K562 (cell line): ENCODE measurements around the gene ADAMTS14. TPM values are rescaled to one million over a fixed set of nuclear protein-coding genes. Genes with fewer than 3 reads are reported as not detected.

Experiments
- ATAC-seq: fragments of 200-7000 bp; cut with Tn5 transposase; 3 replicates; pipeline ENCODE4 v1.9.1; 2020; ENCODE audit warnings: moderate library complexity
- BruUV-seq: library from RNA; stranded (reverse); fragments of 400-500 nt; replicated peaks from 2 replicates; lab custom pipeline; 2021; lab: Mats Ljungman, UMichigan
- CTCF ChIA-PET: fragments of 300-600 bp; formaldehyde crosslinking; extraction: SDS; loops from one replicate; lab custom pipeline; 2021; ENCODE audit warnings: low intra/inter-chr PET ratio; lab: Yijun Ruan, JAX
- POLR2A ChIA-PET: fragments of 300-600, 350-650 bp; sonication (Branson Sonifier 250); formaldehyde crosslinking; extraction: SDS; loops from one replicate; lab custom pipeline; 2021; ENCODE audit warnings: antibody characterized with exemption, inconsistent platforms; lab: Yijun Ruan, JAX
- DNase-seq, 4 experiments: peaks; one replicate each; pipeline versions ENCODE4 v3.0.0 to v3.0.0-alpha.2; 2011 to 2018; ENCODE audit warnings: low spot score in 3 of 4, mixed read lengths in 3 of 4; ENCODE audit errors: extremely low read depth in 1 of 4
- FAIRE-seq: peaks from 2 replicates; lab custom pipeline; 2011; peaks lifted over from hg19 to GRCh38; lab: Jason Lieb, UNC
- H2AFZ ChIP-seq: 2 replicates; pipeline ENCODE4 v1.6.0; 2011; ENCODE audit warnings: low read depth, low read length, control low read depth, inconsistent platforms
- H3K27ac ChIP-seq: fragments of 200-600 bp; 3 replicates; pipeline ENCODE4 v1.8.0; 2011; ENCODE audit warnings: low read depth, mild to moderate bottlenecking, control low read depth, inconsistent platforms, low read length, moderate library complexity, mixed read lengths; ENCODE audit errors: extremely low read depth
- H3K27me3 ChIP-seq, 2 experiments: fragments of 300-600 bp in 1 of 2; 2 replicates in 1 of 2; 3 replicates in 1 of 2; pipeline versions ENCODE4 v1.6.0 to v1.8.0; 2011; ENCODE audit warnings: inconsistent platforms in 2 of 2, low read length in 2 of 2, mild to moderate bottlenecking in 1 of 2, mixed read lengths in 1 of 2, moderate library complexity in 1 of 2; ENCODE audit not compliant: control insufficient read depth in 2 of 2, insufficient read depth in 2 of 2
- H3K36me3 ChIP-seq: fragments of 300-600 bp; 3 replicates; pipeline ENCODE4 v1.8.0; 2011; ENCODE audit warnings: mild to moderate bottlenecking, low read length, inconsistent platforms; ENCODE audit not compliant: control insufficient read depth, insufficient read depth
- H3K4me1 ChIP-seq, 2 experiments: fragments of 200-600 bp in 1 of 2; replicated peaks in 1 of 2; 2 replicates in 1 of 2; 3 replicates in 1 of 2; pipeline versions ENCODE4 v1.5.1 to v1.8.0; 2011; ENCODE audit warnings: inconsistent platforms in 2 of 2, low read length in 2 of 2, mild to moderate bottlenecking in 1 of 2, mixed read lengths in 1 of 2, moderate library complexity in 1 of 2; ENCODE audit not compliant: control insufficient read depth in 2 of 2, insufficient read depth in 2 of 2
- H3K4me2 ChIP-seq: 2 replicates; pipeline ENCODE4 v1.6.1; 2011; ENCODE audit warnings: low read length, control low read depth, inconsistent platforms, mixed read lengths; ENCODE audit not compliant: insufficient read depth
- H3K4me3 ChIP-seq: fragments of 200-600 bp; sonication (generic), shearing (Covaris generic); 2 replicates; pipeline ENCODE4 v1.5.1; 2016; ENCODE audit warnings: control low read depth, inconsistent platforms
- H3K79me2 ChIP-seq: fragments of 200-600 bp; 3 replicates; pipeline ENCODE4 v1.8.0; 2011; ENCODE audit warnings: low read length, inconsistent platforms; ENCODE audit not compliant: control insufficient read depth, insufficient read depth
- H3K9ac ChIP-seq, 2 experiments: 2 replicates each; pipeline versions ENCODE4 v1.6.0 to v1.6.1; 2011; ENCODE audit warnings: low read depth in 2 of 2, low read length in 2 of 2, control low read depth in 1 of 2, inconsistent platforms in 1 of 2, mild to moderate bottlenecking in 1 of 2, mixed read lengths in 1 of 2; ENCODE audit not compliant: insufficient read depth in 1 of 2
- H3K9me1 ChIP-seq: one replicate; pipeline ENCODE4 v1.6.0; 2011; ENCODE audit warnings: inconsistent platforms, mild to moderate bottlenecking, low read length, moderate library complexity; ENCODE audit not compliant: control insufficient read depth, insufficient read depth
- H3K9me3 ChIP-seq: replicated peaks from 2 replicates; pipeline ENCODE4 v1.5.1; 2011; ENCODE audit warnings: low read depth, low read length, inconsistent platforms; ENCODE audit not compliant: control insufficient read depth, insufficient read depth
- H4K20me1 ChIP-seq: replicated peaks from 2 replicates; pipeline ENCODE4 v1.6.1; 2011; ENCODE audit warnings: low read length, inconsistent platforms, mixed read lengths; ENCODE audit not compliant: control insufficient read depth, insufficient read depth
- BMI1 ChIP-seq: fragments of 150-350 bp; IDR thresholded peaks from 2 replicates; pipeline ENCODE4 v1.6.1; 2014; ENCODE audit warnings: low read length
- BRCA1 ChIP-seq, 2 experiments: fragments of 450-650 bp in 1 of 2; sonication (generic) in 1 of 2; formaldehyde crosslinking in 1 of 2; IDR thresholded peaks; 2 replicates each; pipeline versions ENCODE4 v1.5.0 to v1.6.1; 2017 to 2020; ENCODE audit warnings: mild to moderate bottlenecking in 1 of 2, missing genetic modification reagents in 1 of 2
- CBFB ChIP-seq: sonication (generic); formaldehyde crosslinking; IDR thresholded peaks from 2 replicates; pipeline ENCODE4 v1.4.0; 2020; ENCODE audit warnings: mild to moderate bottlenecking, missing genetic modification reagents
- CREBBP ChIP-seq: IDR thresholded peaks from one replicate; pipeline ENCODE4 v1.6.1; 2012; ENCODE audit warnings: low read depth, mild to moderate bottlenecking, control low read depth, inconsistent platforms, low read length
- ETV1 ChIP-seq: fragments of 450-650 bp; conservative IDR thresholded peaks from 2 replicates; pipeline ENCODE4 v1.6.1; 2016; ENCODE audit warnings: missing genetic modification characterization, control low read depth, low read depth, missing compliant biosample characterization
- MYC ChIP-seq, 2 experiments: fragments of 250-450 bp in 1 of 2; sonication (Bioruptor Pico) in 1 of 2; IDR thresholded peaks; 2 replicates each; pipeline versions ENCODE4 v1.5.1 to v1.6.1; 2012 to 2021; ENCODE audit warnings: low read depth in 2 of 2, borderline replicate concordance in 1 of 2, improper control_type of control experiment in 1 of 2, low read length in 1 of 2, mild to moderate bottlenecking in 1 of 2, moderate library complexity in 1 of 2
- PCBP1 ChIP-seq: fragments of 200-400 bp; formaldehyde crosslinking; IDR thresholded peaks from 2 replicates; pipeline ENCODE4 v1.6.1; 2018; ENCODE audit warnings: mild to moderate bottlenecking, low read depth, low read length; ENCODE audit not compliant: poor library complexity, severe bottlenecking
- POLR2G ChIP-seq: fragments of 200-400 bp; formaldehyde crosslinking; IDR thresholded peaks from 2 replicates; pipeline ENCODE4 v1.6.1; 2017; ENCODE audit warnings: low read depth, mild to moderate bottlenecking, antibody characterized with exemption, low read length, moderate library complexity
- RFX1 ChIP-seq: fragments of 450-650 bp; IDR thresholded peaks from 2 replicates; pipeline ENCODE4 v1.6.1; 2016; ENCODE audit warnings: mild to moderate bottlenecking, moderate library complexity
- RFX5 ChIP-seq: IDR thresholded peaks from 2 replicates; pipeline ENCODE4 v1.6.1; 2011; ENCODE audit warnings: low read depth, mild to moderate bottlenecking, improper control_type of control experiment, low read length
- RHOXF2B ChIP-seq: fragments of 250-450 bp; sonication (Bioruptor Pico); conservative IDR thresholded peaks from 2 replicates; pipeline ENCODE4 v1.5.1; 2021
- SLC30A9 ChIP-seq: fragments of 250-450 bp; sonication (Bioruptor Pico); IDR thresholded peaks from 2 replicates; pipeline ENCODE4 v1.8.0; 2022; ENCODE audit warnings: mild to moderate bottlenecking, moderate library complexity
- TAF9B ChIP-seq: fragments of 450-650 bp; IDR thresholded peaks from 2 replicates; pipeline ENCODE4 v1.6.1; 2018; ENCODE audit warnings: mild to moderate bottlenecking; ENCODE audit not compliant: partially characterized antibody
- TGIF2 ChIP-seq: sonication (generic); formaldehyde crosslinking; IDR thresholded peaks from 2 replicates; pipeline ENCODE4 v1.8.1; 2022; ENCODE audit warnings: mild to moderate bottlenecking, missing genetic modification reagents, moderate library complexity
- WHSC1 ChIP-seq: IDR thresholded peaks from one replicate; pipeline ENCODE4 v1.6.1; 2012; ENCODE audit warnings: low read length, control low read depth, inconsistent platforms
- ZFX ChIP-seq: sonication (generic); formaldehyde crosslinking; IDR thresholded peaks from 2 replicates; pipeline ENCODE4 v1.8.0; 2022; ENCODE audit warnings: mild to moderate bottlenecking, missing genetic modification reagents, moderate library complexity
- ZNF217 ChIP-seq: sonication (generic); formaldehyde crosslinking; IDR thresholded peaks from 2 replicates; pipeline ENCODE4 v1.8.0; 2022; ENCODE audit warnings: mild to moderate bottlenecking, missing genetic modification reagents
- ZNF239 ChIP-seq: fragments of 250-450 bp; sonication (Bioruptor Pico); IDR thresholded peaks from 2 replicates; pipeline ENCODE4 v1.4.0; 2020; ENCODE audit warnings: mild to moderate bottlenecking
- ZNF263 ChIP-seq: sonication (generic); formaldehyde crosslinking; IDR thresholded peaks from 2 replicates; pipeline ENCODE4 v1.8.0; 2022; ENCODE audit warnings: mild to moderate bottlenecking, missing genetic modification reagents, borderline replicate concordance
- ZNF324 ChIP-seq: fragments of 250-450 bp; sonication (Bioruptor Pico); IDR thresholded peaks from 2 replicates; pipeline ENCODE4 v1.4.0; 2020; ENCODE audit warnings: mild to moderate bottlenecking
- ZNF384 ChIP-seq: IDR thresholded peaks from 2 replicates; pipeline ENCODE4 v1.6.1; 2012; ENCODE audit warnings: low read depth, low read length, improper control_type of control experiment
- ZNF589 ChIP-seq: fragments of 200-800 bp; sonication (Bioruptor generic); IDR thresholded peaks from 2 replicates; pipeline ENCODE4 v1.6.1; 2016; ENCODE audit warnings: low read depth, missing genetic modification characterization, missing compliant biosample characterization
- ZNF780A ChIP-seq: fragments of 250-450 bp; sonication (Bioruptor Pico); IDR thresholded peaks from 2 replicates; pipeline ENCODE4 v1.5.0; 2021; ENCODE audit warnings: mild to moderate bottlenecking
- WGBS: fragments of 100-300 bp; shearing (Covaris generic); methylation state at CpG from one replicate; pipeline ENCODE4 v1.1.6; 2016; ENCODE audit warnings: low coverage, mixed read lengths; ENCODE audit not compliant: insufficient coverage; ENCODE audit errors: missing lambda C conversion rate; 5-methylcytosine and 5-hydroxymethylcytosine counted together
- in situ Hi-C: fragments of 300-500 bp; cut with MboI; formaldehyde crosslinking; loops from 4 replicates; pipeline ENCODE4 v1.15.0; 2018; ENCODE audit warnings: inconsistent platforms, mixed read lengths
- intact Hi-C: fragments of 100-400 bp; cut with micrococcal nuclease; formaldehyde crosslinking; loops from 2 replicates; pipeline ENCODE4 v1.14.2; 2022
- polyA plus RNA-seq, 8 experiments: library from polyadenylated mRNA; depleted of rRNA in 4 of 8; stranded (reverse) in 5 of 8; unstranded in 3 of 8; fragments of >200 nt; fragmentation: Nextera tagmentation in 2 of 8; fragmentation: Illumina TruSeq in 1 of 8; extraction: Ambion mirVana in 2 of 8; extraction: Trizol in 1 of 8; gene quantifications; 2 replicates each; pipeline versions ENCODE4 v1.2.1 to v1.2.3, GENCODE V29; 2011 to 2014; ENCODE audit warnings: inconsistent platforms in 1 of 8, missing spikeins in 1 of 8
- total RNA-seq, 7 experiments: library from RNA; depleted of rRNA in 6 of 7; stranded (reverse); fragments of >200 nt in 6 of 7; fragmentation: Illumina TruSeq in 2 of 7; extraction: Trizol in 2 of 7; gene quantifications; 2 replicates each; pipeline versions ENCODE4 v1.2.1 to v1.2.3, GENCODE V29; 2011 to 2021; ENCODE audit warnings: low replicate concordance in 1 of 7
- TF ChIP-seq, protein P1 (sequence below): sonication (generic); formaldehyde crosslinking; IDR thresholded peaks from 2 replicates; pipeline ENCODE4 v1.8.0; 2022; ENCODE audit warnings: missing genetic modification reagents, mild to moderate bottlenecking, borderline replicate concordance

The ADAMTS14 gene
- total and polyA plus RNA-seq, 9 of the 15 experiments (the other 6 are each of a cell fraction or from before 2014, with no cell fraction given): 0.04 to 37.4 (median 15.9) TPM

GRCh38 chr10:70805619-70806215 lies 133.4 kb downstream of the ADAMTS14 start (continued):
- TF ChIP-seq ETV1 (tag): no peak
- TF ChIP-seq RFX5: no peak
- TF ChIP-seq PCBP1: no peak
- TF ChIP-seq TAF9B: no peak

- in situ Hi-C loops: no loop called here
- no peak for ATAC-seq
- POLR2A ChIA-PET: interaction anchor here (0.7 kb wide), 1 partner anchor 48 kb away, joined by 3 read pairs; no protein-coding TSS in a partner anchor
Measured at GRCh38 chr10:70806841-70807240, 134.5 kb downstream of the ADAMTS14 start.

More at GRCh38 chr10:70806841-70807240, 134.5 kb downstream of the ADAMTS14 start:
- Histone ChIP-seq H3K4me3 (no peak overlapping the region), H3K4me1 (no peaks in the 10 kb centered on the region), H3K9me3 (no peaks in the 10 kb centered on the region), H3K36me3 (no peaks in the 10 kb centered on the region), H2AFZ (no peak overlapping the region), H3K27ac (no peak overlapping the region), H3K4me2 (no peak overlapping the region), H3K9me1 (no peaks in the 10 kb centered on the region), H4K20me1 (no peaks in the 10 kb centered on the region), H3K79me2 (no peaks in the 10 kb centered on the region), H3K9ac (no peak overlapping the region), H3K27me3 (peaks cover 0 to 3% of the 10 kb centered on the region in 2 experiments; a peak in 2 of 5 replicates)
- 29% methylated on average over 1 of the region's 1 CpG for WGBS
- CTCF ChIA-PET: no interaction called here
- DNase-seq: no peak
- intact Hi-C loops: no loop called here
- TF ChIP-seq RHOXF2B (no peak), CBFB (CRISPR knock-in tag) (no peak), POLR2G (no peak), TGIF2 (CRISPR knock-in tag) (no peak), ZNF263 (no peak), WHSC1 (no peak), ZNF589 (CRISPR knock-in tag) (no peak), CREBBP (no peak), ZFX (CRISPR knock-in tag) (no peak), ZNF780A (CRISPR knock-in tag) (no peak), BMI1 (no peak), BRCA1 (IDR thresholded peaks at IDR 0.05) (no peak), BRCA1 (CRISPR knock-in tag; IDR thresholded peaks at IDR 0.05) (no peak), ZNF217 (CRISPR knock-in tag) (no peak), RFX1 (no peak), ZNF324 (CRISPR knock-in tag) (no peak), ZNF384 (no peak), MYC (IDR thresholded peaks at IDR 0.05; ENCODE audit: low read depth, low read length) (no peak), MYC (CRISPR knock-in tag; IDR thresholded peaks at IDR 0.05; ENCODE audit: borderline replicate concordance, low read depth) (no peak), ZNF239 (CRISPR knock-in tag) (no peak), SLC30A9 (CRISPR knock-in tag) (no peak)
- TF ChIP-seq, protein P1, sequence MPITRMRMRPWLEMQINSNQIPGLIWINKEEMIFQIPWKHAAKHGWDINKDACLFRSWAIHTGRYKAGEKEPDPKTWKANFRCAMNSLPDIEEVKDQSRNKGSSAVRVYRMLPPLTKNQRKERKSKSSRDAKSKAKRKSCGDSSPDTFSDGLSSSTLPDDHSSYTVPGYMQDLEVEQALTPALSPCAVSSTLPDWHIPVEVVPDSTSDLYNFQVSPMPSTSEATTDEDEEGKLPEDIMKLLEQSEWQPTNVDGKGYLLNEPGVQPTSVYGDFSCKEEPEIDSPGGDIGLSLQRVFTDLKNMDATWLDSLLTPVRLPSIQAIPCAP (CRISPR knock-in tag): no peak
- no peak for FAIRE-seq
- no TSS peak for BruUV-seq
